GM19372 (cell line): ENCODE results near the gene SIGLECL1.
"Not testable (repeated sequence)": the region's sequence is repeated elsewhere in the genome, so short reads cannot be mapped to it uniquely, and the experiment has no call there.

ENCODE experiments used
- ATAC-seq: cut with Tn5 transposase; IDR thresholded peaks from one replicate; pipeline ENCODE4 v1.9.1; 2021; ENCODE audit warnings: mild to moderate bottlenecking, low read depth, moderate library complexity; ENCODE audit not compliant: unreplicated experiment

Gene SIGLECL1

DNA sequence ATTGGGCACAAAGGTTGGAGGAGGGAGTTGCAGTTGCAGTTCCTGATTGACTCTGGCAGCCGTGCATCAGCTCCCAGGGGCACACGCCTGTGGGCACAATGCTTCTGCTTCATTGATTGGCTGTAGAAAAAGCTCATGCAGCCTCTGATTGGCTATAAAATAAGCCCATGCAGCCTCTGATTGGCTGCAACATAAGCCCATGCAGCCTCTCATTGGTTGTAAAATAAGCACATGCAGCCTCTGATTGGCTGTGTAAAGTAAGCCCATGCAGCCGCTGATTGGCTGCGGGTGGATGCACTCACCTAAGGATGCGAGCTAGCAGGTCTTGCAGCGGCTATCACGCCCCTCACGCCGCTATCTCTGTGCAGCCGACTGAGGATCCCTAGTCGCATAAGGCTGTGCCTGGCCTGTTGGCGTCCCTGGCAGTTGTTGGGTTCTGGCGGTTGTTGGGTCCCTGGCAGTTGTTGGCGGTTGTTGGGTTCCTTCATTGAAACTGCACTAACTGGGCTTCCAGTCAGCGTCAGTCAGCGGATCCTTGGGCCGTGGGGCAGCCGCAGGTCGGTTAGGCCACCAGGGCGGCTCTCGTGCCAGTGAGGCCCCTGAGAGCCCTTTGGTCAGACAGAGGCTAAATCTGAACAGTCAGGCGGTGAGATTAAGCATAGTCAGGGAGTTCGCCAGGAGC, at the start of gene SIGLECL1:
TSS of gene SIGLECL1 (plus strand) at position 295 of the 682 bp plus-strand sequence. CDS start 12,993 bp downstream, outside the sequence.
- no peak for ATAC-seq

GRCh38 chr19:51201712-51202111, 49.2 kb upstream of the SIGLECL1 start:
- ATAC-seq, result no peak

- ATAC-seq, result no peak
Observed at GRCh38 chr19:51203916-51204315, 47.0 kb upstream of the SIGLECL1 start.

DNA sequence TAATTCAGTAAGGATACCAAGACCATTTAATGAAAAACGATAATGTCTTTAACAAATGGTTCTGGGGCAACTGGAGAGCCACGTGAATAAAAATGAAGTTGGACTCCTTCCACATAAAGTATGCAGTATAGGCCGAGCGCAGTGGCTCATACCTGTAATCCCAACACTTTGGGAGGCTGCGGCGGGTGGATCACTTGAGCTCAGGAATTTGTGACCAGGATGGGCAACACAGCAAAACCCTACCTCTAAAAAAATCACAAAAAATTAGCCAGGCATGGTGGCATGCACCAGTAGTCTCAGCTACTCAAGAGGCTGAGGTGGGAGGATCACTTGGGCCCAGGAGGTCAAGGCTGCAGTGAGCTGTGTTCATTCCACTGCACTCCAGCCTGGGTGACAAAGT, 46.6 kb upstream of the SIGLECL1 start:
- no peak for ATAC-seq

DNA sequence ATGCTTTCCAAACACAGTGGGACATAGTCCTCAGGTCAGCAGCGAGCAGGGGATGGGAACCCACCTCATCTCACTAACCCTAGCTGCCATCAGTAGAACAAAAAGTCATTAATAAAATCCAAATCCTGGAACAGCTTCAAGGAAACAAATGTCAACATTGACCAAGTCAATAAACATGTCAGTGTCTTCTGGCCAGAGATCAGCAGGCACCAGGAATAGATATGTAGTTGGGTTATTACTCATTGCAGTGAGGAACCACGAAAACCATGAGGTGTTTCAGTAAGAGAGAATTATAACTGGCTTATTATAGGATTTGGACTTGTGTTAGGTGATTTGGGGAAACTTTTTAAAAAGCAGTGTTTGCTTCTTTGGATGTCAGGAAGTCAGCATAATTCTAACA, 43.1 kb upstream of the SIGLECL1 start:
- ATAC-seq, result no peak

GRCh38 chr19:51210191-51210784, 40.6 kb upstream of the SIGLECL1 start:
- ATAC-seq, result no peak

DNA sequence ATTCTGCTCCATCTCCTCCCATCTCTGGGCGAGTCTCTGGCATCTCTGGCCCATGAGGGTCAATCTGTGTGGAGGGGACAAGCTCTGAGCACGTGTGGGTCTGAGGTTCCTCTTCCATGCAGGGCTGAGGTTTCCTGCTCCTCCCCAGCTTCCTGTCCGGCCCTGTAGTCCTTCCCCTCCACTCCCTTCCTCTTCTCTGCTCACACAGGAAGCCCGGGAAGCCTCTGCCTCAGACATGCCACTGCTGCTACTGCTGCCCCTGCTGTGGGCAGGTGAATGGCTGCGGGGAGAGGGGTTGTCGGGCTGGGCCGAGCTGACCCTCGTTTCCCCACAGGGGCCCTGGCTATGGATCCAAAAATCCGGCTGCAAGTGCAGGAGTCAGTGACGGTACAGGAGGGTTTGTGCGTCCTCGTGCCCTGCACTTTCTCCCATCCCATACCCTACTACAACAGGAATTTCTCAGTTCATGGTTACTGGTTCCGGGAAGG, 40.0 kb upstream of the SIGLECL1 start:
- not testable (repeated sequence) for ATAC-seq

- ATAC-seq, result no peak
Observed at GRCh38 chr19:51211833-51212232, 39.0 kb upstream of the SIGLECL1 start.

DNA sequence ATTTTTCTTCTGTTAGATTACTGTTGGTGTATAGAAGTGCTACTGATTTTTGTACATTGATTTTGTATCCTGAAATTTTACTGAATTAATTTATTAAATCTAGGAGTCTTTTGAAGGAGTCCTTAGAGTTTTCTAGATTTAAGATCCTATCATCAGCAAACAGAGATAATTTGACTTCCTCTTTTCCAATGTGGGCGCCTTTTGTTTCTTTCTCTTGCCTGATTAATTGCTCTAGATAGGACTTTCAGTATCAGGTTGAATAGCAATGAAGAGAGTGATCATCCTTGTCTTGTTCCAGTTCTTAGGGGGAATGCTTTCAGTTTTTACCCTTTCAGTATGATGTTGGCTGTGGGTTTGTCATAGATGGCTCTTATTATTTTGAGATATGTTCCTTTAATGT, 31.6 kb upstream of the SIGLECL1 start:
- no peak for ATAC-seq

GRCh38 chr19:51219971-51220370, 30.9 kb upstream of the SIGLECL1 start:
- ATAC-seq, result no peak

DNA sequence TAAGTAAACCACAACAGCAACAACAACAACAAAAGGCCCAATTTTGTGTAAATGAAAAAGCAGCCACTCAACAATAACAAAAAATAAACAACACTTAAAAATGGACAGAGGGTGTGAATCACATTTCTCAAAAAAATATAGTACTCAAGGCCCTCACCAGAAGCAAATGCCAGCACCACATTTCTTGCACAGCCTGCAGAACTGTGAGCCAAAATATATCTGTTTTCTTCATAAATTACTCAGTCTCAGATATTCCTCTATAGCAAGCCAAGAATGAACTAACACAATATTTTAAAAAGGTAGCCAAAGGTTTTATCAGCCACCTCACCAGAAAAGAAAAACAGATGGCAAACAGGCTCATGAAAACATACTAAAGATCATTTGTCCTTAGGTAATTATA, 29.9 kb upstream of the SIGLECL1 start:
- no peak for ATAC-seq

DNA sequence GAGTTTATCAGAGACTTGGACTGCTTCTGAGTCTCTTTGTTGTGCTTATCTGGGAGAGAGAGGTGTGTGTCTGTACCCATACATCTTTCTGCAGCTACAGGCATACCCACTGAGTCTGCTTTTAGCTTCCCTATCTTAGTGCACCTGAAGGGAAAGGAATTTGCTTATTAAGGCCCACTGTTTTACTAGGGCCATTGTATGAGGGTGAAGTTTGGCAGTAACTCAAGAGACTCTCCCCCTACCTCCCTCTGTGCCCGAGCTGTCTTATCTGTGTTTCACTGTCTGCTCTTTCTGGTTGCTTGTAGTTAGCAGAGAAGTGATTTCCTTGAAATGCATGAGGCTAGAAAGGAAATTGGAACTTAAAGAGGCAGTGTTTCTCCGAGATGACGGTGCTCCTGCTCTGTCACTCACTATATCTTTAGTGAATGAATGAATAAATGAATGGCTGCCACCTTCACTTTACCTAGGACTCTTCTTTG, 26.7 kb upstream of the SIGLECL1 start:
- no peak for ATAC-seq

DNA sequence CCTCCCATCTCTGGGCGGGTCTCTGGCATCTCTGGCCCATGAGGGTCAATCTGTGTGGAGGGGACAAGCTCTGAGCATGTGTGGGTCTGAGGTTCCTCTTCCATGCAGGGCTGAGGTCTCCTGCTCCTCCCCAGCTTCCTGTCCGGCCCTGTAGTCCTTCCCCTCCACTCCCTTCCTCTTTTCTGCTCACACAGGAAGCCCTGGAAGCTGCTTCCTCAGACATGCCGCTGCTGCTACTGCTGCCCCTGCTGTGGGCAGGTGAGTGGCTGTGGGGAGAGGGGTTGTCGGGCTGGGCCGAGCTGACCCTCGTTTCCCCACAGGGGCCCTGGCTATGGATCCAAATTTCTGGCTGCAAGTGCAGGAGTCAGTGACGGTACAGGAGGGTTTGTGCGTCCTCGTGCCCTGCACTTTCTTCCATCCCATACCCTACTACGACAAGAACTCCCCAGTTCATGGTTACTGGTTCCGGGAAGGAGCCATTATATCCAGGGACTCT, 25.9 kb upstream of the SIGLECL1 start, which contains the start of gene CD33:
TSS of gene CD33 (plus strand) at position 183 of the 496 bp plus-strand sequence. CDS start at position 222, 39 bp downstream.
- not testable (repeated sequence) for ATAC-seq

- no peak for ATAC-seq
Observed at GRCh38 chr19:51226067-51226466, 24.8 kb upstream of the SIGLECL1 start.

GRCh38 chr19:51227326-51227725, 23.6 kb upstream of the SIGLECL1 start:
- ATAC-seq, result no peak

GRCh38 chr19:51227966-51228365, 22.9 kb upstream of the SIGLECL1 start:
- ATAC-seq, result no peak

DNA sequence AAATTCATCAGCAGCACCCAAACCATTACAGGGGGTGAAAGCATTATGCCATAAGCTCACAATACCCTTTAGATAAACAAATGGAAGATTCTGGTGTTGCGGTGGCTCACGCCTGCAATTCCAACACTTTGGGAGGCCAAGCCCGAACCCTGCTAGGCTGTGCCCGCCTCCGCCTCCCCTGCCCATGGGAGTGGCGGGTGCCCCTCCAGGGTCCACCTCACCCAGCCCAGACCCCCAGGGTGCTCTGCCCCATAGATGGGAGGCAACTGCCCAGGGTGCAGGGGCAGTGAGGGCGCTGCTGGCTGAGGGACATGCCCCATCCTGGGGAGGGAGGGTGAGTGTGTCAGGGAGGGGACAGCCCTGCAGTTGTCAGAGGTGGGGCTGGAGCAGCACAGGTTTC, 10.0 kb upstream of the SIGLECL1 start:
- ATAC-seq, result no peak

- ATAC-seq, result no peak
Observed at GRCh38 chr19:51242881-51243630, 7.8 kb upstream of the SIGLECL1 start.

GRCh38 chr19:51246164-51246552, 4.7 kb upstream of the SIGLECL1 start:
- ATAC-seq, result no peak

- no peak for ATAC-seq
Observed at GRCh38 chr19:51247972-51248590, 2.8 kb upstream of the SIGLECL1 start.

DNA sequence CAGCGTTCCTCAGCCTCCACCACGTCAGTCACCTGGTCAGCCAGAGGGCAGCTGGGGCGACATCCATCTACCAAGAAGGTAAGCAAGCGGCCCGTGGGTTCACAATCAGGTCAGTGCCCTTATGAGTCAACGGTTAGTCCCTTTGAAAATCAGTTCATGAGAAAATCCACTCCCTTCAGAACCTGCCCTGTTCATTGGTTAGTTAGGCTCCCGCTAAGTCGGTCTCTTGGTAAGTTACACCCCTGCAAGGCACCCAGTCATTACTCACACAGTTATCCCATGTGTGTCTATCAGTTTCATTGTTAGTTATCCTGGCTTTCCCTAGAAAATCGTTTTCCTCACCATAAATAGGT, 564 bp downstream of the SIGLECL1 start:
- no peak for ATAC-seq
